ENCODE measurements around the gene SZT2.

GRCh38 chr1:43376723-43377235 is 12.9 kb upstream of the SZT2 start:
- TF ChIP-seq, protein P1, sequence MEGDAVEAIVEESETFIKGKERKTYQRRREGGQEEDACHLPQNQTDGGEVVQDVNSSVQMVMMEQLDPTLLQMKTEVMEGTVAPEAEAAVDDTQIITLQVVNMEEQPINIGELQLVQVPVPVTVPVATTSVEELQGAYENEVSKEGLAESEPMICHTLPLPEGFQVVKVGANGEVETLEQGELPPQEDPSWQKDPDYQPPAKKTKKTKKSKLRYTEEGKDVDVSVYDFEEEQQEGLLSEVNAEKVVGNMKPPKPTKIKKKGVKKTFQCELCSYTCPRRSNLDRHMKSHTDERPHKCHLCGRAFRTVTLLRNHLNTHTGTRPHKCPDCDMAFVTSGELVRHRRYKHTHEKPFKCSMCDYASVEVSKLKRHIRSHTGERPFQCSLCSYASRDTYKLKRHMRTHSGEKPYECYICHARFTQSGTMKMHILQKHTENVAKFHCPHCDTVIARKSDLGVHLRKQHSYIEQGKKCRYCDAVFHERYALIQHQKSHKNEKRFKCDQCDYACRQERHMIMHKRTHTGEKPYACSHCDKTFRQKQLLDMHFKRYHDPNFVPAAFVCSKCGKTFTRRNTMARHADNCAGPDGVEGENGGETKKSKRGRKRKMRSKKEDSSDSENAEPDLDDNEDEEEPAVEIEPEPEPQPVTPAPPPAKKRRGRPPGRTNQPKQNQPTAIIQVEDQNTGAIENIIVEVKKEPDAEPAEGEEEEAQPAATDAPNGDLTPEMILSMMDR (IDR thresholded peaks at IDR 0.05; ENCODE audit: low read depth, low read length), result no peak
- no peak for TF ChIP-seq EZH2phosphoT487 (IDR thresholded peaks at IDR 0.05; ENCODE audit: low read depth)

Data from OCI-LY3 (cell line).